ENCODE measurements around the gene SCUBE1.

- TF ChIP-seq POLR2A (IDR thresholded peaks at IDR 0.05) (no peak), CTCF (IDR thresholded peaks at IDR 0.05) (no peak), EP300 (IDR thresholded peaks at IDR 0.05) (no peak)
Measured at GRCh38 chr22:43315687-43316217, 27.4 kb downstream of the SCUBE1 start.
